ENCODE data around the gene EVPL.

Gene EVPL

GRCh38 chr17:75994802-75995370 lies 32.2 kb downstream of the EVPL start:
- DNase-seq = no peak
- TF ChIP-seq CTCF (IDR thresholded peaks at IDR 0.05; ENCODE audit: low read depth, low read length, missing control alignments) = no peak
- in situ Hi-C loops (cut with HindIII; ENCODE audit: low pct_ligation_motif_present, low sequenced_read_pairs) = no loop called here
- peaks cover 8% of the 10 kb centered on the region for H3K36me3 ChIP-seq (replicated peaks)
- H3K27me3 ChIP-seq (replicated peaks) = no peaks in the 10 kb centered on the region
- no peak overlapping the region for H3K4me3 ChIP-seq (ENCODE audit: low read depth, low read length)
- no peak overlapping the region for H3K27ac ChIP-seq

GRCh38 chr17:75991396-75991795 lies 35.7 kb downstream of the EVPL start:
- in situ Hi-C loops (cut with HindIII; ENCODE audit: low pct_ligation_motif_present, low sequenced_read_pairs) = no loop called here
- Histone ChIP-seq H3K4me3 (ENCODE audit: low read depth, low read length) (no peak overlapping the region), H3K27me3 (replicated peaks) (no peaks in the 10 kb centered on the region), H3K27ac (no peak overlapping the region), H3K36me3 (replicated peaks) (peaks cover 8% of the 10 kb centered on the region)
- no peak for TF ChIP-seq CTCF (IDR thresholded peaks at IDR 0.05; ENCODE audit: low read depth, low read length, missing control alignments)
- no peak for DNase-seq

GRCh38 chr17:75987041-75987440 lies 40.1 kb downstream of the EVPL start:
- TF ChIP-seq CTCF (IDR thresholded peaks at IDR 0.05; ENCODE audit: low read depth, low read length, missing control alignments) = no peak
- Histone ChIP-seq H3K27ac (no peak overlapping the region), H3K4me3 (ENCODE audit: low read depth, low read length) (no peak overlapping the region), H3K36me3 (replicated peaks) (no peaks in the 10 kb centered on the region), H3K27me3 (replicated peaks) (no peaks in the 10 kb centered on the region)
- in situ Hi-C loops (cut with HindIII; ENCODE audit: low pct_ligation_motif_present, low sequenced_read_pairs) = no loop called here
- no peak for DNase-seq

GRCh38 chr17:75985986-75986385 lies 41.1 kb downstream of the EVPL start:
- Histone ChIP-seq H3K36me3 (replicated peaks) (no peaks in the 10 kb centered on the region), H3K27me3 (replicated peaks) (no peaks in the 10 kb centered on the region), H3K4me3 (ENCODE audit: low read depth, low read length) (no peak overlapping the region), H3K27ac (no peak overlapping the region)
- DNase-seq = no peak
- in situ Hi-C loops (cut with HindIII; ENCODE audit: low pct_ligation_motif_present, low sequenced_read_pairs) = no loop called here
- TF ChIP-seq CTCF (IDR thresholded peaks at IDR 0.05; ENCODE audit: low read depth, low read length, missing control alignments) = no peak

GRCh38 chr17:75983501-75984181 lies 43.5 kb downstream of the EVPL start:
- Histone ChIP-seq H3K27me3 (replicated peaks) (no peaks in the 10 kb centered on the region), H3K36me3 (replicated peaks) (no peaks in the 10 kb centered on the region), H3K4me3 (ENCODE audit: low read depth, low read length) (no peak overlapping the region), H3K27ac (no peak overlapping the region)
- no peak for TF ChIP-seq CTCF (IDR thresholded peaks at IDR 0.05; ENCODE audit: low read depth, low read length, missing control alignments)
- no peak for DNase-seq
- in situ Hi-C loops (cut with HindIII; ENCODE audit: low pct_ligation_motif_present, low sequenced_read_pairs) = no loop called here

All from brain microvascular endothelial cell (primary cell).